GM12872 (cell line): Measurements from ENCODE around the gene ZNF382.

ENCODE experiments used
- TF ChIP-seq, protein P1 (sequence below): IDR thresholded peaks from 3 replicates; pipeline ENCODE4 v1.5.1; 2011; ENCODE audit warnings: low read depth, mild to moderate bottlenecking, low read length, moderate library complexity; ENCODE audit not compliant: insufficient read depth

Gene ZNF382

DNA sequence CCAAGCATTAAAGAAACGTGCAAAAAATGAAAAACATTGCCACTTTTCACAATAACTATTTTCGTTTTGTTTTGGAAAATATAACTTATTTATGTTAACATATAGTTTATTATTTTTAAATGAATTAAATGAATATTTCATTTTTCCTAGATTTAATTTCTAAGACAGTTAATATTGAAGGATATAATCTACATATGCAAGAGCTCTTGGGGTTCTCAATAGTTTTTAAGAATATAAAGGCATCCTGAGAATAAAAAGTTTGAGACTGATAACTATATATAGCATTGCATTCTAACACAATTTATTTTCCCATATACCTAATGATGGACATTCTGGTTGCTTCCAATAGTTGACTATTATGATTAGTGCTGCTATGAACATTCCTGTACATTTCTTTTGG is 41.6 kb downstream of the ZNF382 start:
- TF ChIP-seq, protein P1, sequence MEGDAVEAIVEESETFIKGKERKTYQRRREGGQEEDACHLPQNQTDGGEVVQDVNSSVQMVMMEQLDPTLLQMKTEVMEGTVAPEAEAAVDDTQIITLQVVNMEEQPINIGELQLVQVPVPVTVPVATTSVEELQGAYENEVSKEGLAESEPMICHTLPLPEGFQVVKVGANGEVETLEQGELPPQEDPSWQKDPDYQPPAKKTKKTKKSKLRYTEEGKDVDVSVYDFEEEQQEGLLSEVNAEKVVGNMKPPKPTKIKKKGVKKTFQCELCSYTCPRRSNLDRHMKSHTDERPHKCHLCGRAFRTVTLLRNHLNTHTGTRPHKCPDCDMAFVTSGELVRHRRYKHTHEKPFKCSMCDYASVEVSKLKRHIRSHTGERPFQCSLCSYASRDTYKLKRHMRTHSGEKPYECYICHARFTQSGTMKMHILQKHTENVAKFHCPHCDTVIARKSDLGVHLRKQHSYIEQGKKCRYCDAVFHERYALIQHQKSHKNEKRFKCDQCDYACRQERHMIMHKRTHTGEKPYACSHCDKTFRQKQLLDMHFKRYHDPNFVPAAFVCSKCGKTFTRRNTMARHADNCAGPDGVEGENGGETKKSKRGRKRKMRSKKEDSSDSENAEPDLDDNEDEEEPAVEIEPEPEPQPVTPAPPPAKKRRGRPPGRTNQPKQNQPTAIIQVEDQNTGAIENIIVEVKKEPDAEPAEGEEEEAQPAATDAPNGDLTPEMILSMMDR: no peak

DNA sequence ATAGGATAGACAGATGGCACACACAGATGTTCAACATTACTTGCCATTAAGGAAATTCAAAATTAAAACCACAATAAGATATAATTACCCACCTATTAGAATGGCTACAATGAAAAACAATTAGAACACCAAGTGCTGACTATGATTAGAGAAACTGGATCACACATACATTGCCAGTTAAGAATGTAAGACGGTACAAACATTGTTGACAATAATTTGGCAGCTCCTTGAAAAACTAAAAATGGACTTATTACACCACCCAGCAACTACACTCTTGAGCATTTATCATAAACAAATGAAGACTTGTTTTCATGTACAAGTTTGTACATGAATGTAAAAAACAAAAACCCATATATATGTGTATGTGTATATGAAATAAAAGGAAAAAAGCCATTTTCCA is 47.8 kb downstream of the ZNF382 start:
- TF ChIP-seq, protein P1: no peak

- TF ChIP-seq, protein P1: no peak
Measured at GRCh38 chr19:36665832-36666231, 60.7 kb downstream of the ZNF382 start.

DNA sequence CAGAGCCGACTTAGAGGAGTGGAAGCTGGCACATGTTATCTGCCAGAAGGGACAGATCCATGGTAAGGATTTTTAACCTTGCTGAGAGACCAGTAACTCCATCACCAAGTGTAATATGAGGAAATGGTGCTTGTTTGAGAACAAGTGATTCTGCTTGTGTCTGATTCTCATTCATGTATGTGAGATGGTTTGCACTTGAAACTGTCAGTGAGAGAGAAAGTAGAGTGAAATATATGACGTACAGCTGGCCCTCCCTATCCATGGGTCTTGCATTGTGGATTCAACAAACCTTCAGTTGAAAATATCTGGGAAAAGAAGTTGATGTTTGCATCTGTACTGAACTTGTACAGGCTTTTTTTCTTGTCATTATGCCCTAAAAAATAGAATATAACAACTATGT is 63.5 kb downstream of the ZNF382 start:
- TF ChIP-seq, protein P1: no peak

- TF ChIP-seq, protein P1: no peak
Measured at GRCh38 chr19:36672368-36672767, 67.3 kb downstream of the ZNF382 start.

- TF ChIP-seq, protein P1: no peak
Measured at GRCh38 chr19:36674201-36674600, 69.1 kb downstream of the ZNF382 start.

- TF ChIP-seq, protein P1: no peak
Measured at GRCh38 chr19:36679455-36679854, 74.3 kb downstream of the ZNF382 start.
